Fibroblast of the aortic adventitia (primary cell): Measurements from ENCODE around the gene DNASE2. TPM values are rescaled to one million over a fixed set of nuclear protein-coding genes. Genes with fewer than 3 reads are reported as not detected.

Experiments
- DNase-seq: peaks from one replicate; pipeline ENCODE4 v3.0.0-alpha.2; 2010; ENCODE audit warnings: low read depth
- H3K4me3 ChIP-seq: 2 replicates; pipeline ENCODE4 v1.5.1; 2011; ENCODE audit warnings: low read depth, mild to moderate bottlenecking, control low read depth, low read length, moderate library complexity
- CTCF ChIP-seq: IDR thresholded peaks from 2 replicates; pipeline ENCODE4 v1.5.1; 2011; ENCODE audit warnings: mild to moderate bottlenecking, low read length, control low read depth, inconsistent platforms; ENCODE audit not compliant: insufficient read depth
- total RNA-seq: library from RNA; depleted of rRNA; stranded (reverse); fragments of >200 nt; gene quantifications from 2 replicates; pipeline ENCODE4 v1.2.3, GENCODE V29; 2012; ENCODE audit warnings: low replicate concordance

DNASE2 gene
- total RNA-seq, 1 donor, result 23.4 TPM

GRCh38 chr19:12867120-12868099, 13.8 kb downstream of the DNASE2 start:
- TF ChIP-seq CTCF, result no peak
- DNase-seq, result peak; percentile 37
- peak overlapping the region; percentile 55 for H3K4me3 ChIP-seq

GRCh38 chr19:12866416-12867119, 14.7 kb downstream of the DNASE2 start:
- TF ChIP-seq CTCF, result no peak
- DNase-seq, result no peak
- H3K4me3 ChIP-seq, result no peak overlapping the region

GRCh38 chr19:12865746-12866415, 15.4 kb downstream of the DNASE2 start:
- DNase-seq, result no peak
- no peak for TF ChIP-seq CTCF
- no peak overlapping the region for H3K4me3 ChIP-seq

- TF ChIP-seq CTCF, result no peak
- DNase-seq, result no peak
Measured at GRCh38 chr19:12864721-12865715, 16.2 kb downstream of the DNASE2 start.

GRCh38 chr19:12864143-12864542, 17.1 kb downstream of the DNASE2 start:
- TF ChIP-seq CTCF, result no peak
- no peak for DNase-seq
- H3K4me3 ChIP-seq, result no peak overlapping the region

More at GRCh38 chr19:12864721-12865715, 16.2 kb downstream of the DNASE2 start:
- no peak overlapping the region for H3K4me3 ChIP-seq
